AG04450 (cell line): ENCODE results near the gene NAB1. TPM values are rescaled to one million over a fixed set of nuclear protein-coding genes. Genes with fewer than 3 reads are reported as not detected.
A peak's percentile ranks its signal among the peaks of the same experiment; 100 is the strongest.
"Not testable (repeated sequence)": the region's sequence is repeated elsewhere in the genome, so short reads cannot be mapped to it uniquely, and the experiment has no call there.

Source experiments
- CTCF ChIA-PET: fragments of 300-600, 350-600 bp; formaldehyde crosslinking; extraction: SDS; loops from one replicate; lab custom pipeline; 2022; ENCODE audit warnings: antibody characterized with exemption, inconsistent platforms; lab: Charles Lee
- POLR2A ChIA-PET: fragments of 350-600 bp; formaldehyde crosslinking; extraction: SDS; loops from one replicate; lab custom pipeline; 2021; ENCODE audit warnings: antibody characterized with exemption, inconsistent platforms; lab: Yijun Ruan, JAX
- DNase-seq: peaks from one replicate; pipeline ENCODE4 v3.0.0-alpha.2; 2011; ENCODE audit warnings: low read depth, low spot score
- H3K27ac ChIP-seq: one replicate; pipeline ENCODE4 v1.5.1; 2012; ENCODE audit warnings: low read depth, low read length, control low read depth
- H3K27me3 ChIP-seq: one replicate; pipeline ENCODE4 v1.6.0; 2012; ENCODE audit warnings: low read length; ENCODE audit not compliant: control insufficient read depth, insufficient read depth
- H3K4me3 ChIP-seq: 2 replicates; pipeline ENCODE4 v1.5.1; 2011; ENCODE audit warnings: mild to moderate bottlenecking, low read depth, low read length, control low read depth
- H3K9me3 ChIP-seq: 2 replicates; pipeline ENCODE4 v1.5.1; 2012; ENCODE audit warnings: low read length; ENCODE audit not compliant: control insufficient read depth, insufficient read depth
- CTCF ChIP-seq: IDR thresholded peaks from 2 replicates; pipeline ENCODE4 v1.5.1; 2011; ENCODE audit warnings: low read depth, low read length, control low read depth, inconsistent platforms
- polyA plus RNA-seq: library from polyadenylated mRNA; depleted of rRNA; stranded (reverse); fragments of >200 nt; gene quantifications from 2 replicates; pipeline ENCODE4 v1.2.3, GENCODE V29; 2011

Gene NAB1
- polyA plus RNA-seq, 1 experiment, result 30.7 TPM

- peak overlapping the region; percentile 60 for H3K27ac ChIP-seq
- CTCF ChIA-PET, result no interaction called here
Observed at GRCh38 chr2:190607014-190607597, 41.8 kb upstream of the NAB1 start.

GRCh38 chr2:190607657-190608357 is 41.1 kb upstream of the NAB1 start:
- no peak for TF ChIP-seq CTCF
- peak; percentile 20 for DNase-seq
- no peaks in the 10 kb centered on the region for H3K27me3 ChIP-seq
- H3K9me3 ChIP-seq, result no peaks in the 10 kb centered on the region
- H3K27ac ChIP-seq, result peak overlapping the region; percentile 42
- ChIA-PET POLR2A (interaction anchor here (0.7 to 1.0 kb wide), 2 partner anchors 16 to 25 kb away, joined by 3 read pairs; no protein-coding TSS in a partner anchor), CTCF (no interaction called here)
- H3K4me3 ChIP-seq, result no peak overlapping the region

More at GRCh38 chr2:190607014-190607597, 41.8 kb upstream of the NAB1 start:
- Histone ChIP-seq H3K9me3 (no peaks in the 10 kb centered on the region), H3K27me3 (no peaks in the 10 kb centered on the region), H3K4me3 (no peak overlapping the region)
- POLR2A ChIA-PET, result interaction anchor here (0.7 to 1.0 kb wide), 2 partner anchors 15 to 24 kb away, joined by 3 read pairs; no protein-coding TSS in a partner anchor
- TF ChIP-seq CTCF, result no peak
- peak; percentile 41 for DNase-seq

DNA sequence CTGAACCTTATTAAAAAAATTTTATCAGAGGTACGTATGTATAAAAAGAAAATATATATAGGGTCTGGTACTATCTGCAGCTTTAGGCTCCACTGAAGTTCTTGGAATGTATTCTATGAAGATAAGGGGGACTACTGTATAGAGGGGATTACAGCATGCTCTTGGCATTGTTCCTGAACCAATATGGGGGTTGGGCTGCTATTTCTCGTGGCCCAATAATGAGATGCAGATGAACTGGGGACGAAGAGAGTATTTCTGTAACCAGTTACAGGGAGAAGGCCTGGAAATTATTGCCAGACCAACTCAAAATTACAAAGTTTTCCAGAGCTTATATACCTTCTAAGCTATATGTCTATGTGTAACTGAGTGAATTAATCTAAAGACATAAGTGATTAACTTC is 40.0 kb upstream of the NAB1 start:
- H3K27me3 ChIP-seq, H3K27ac ChIP-seq, H3K4me3 ChIP-seq, CTCF ChIA-PET, DNase-seq, POLR2A ChIA-PET, H3K9me3 ChIP-seq: not testable (repeated sequence)

DNA sequence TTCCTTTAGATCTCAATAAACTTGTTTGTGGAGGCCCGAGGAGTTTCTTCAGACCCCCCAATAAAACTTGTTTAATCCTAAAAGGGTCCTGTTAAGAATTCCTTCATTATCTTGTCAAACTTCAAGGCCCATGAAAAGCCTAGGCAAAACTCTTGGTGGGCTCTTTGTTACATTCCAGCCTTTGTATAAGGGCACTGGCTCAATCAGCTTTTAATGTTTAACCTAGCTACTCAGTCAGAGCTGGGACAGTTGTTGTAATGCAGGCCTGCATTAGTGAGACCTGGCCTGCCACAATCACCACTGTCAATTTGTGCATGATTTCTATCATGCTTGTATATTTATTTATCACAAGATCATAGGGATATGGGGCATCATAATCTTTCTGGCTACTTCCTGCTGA is 39.5 kb upstream of the NAB1 start:
- H3K9me3 ChIP-seq, H3K27ac ChIP-seq, H3K27me3 ChIP-seq, POLR2A ChIA-PET, H3K4me3 ChIP-seq, CTCF ChIA-PET, DNase-seq: not testable (repeated sequence)

DNA sequence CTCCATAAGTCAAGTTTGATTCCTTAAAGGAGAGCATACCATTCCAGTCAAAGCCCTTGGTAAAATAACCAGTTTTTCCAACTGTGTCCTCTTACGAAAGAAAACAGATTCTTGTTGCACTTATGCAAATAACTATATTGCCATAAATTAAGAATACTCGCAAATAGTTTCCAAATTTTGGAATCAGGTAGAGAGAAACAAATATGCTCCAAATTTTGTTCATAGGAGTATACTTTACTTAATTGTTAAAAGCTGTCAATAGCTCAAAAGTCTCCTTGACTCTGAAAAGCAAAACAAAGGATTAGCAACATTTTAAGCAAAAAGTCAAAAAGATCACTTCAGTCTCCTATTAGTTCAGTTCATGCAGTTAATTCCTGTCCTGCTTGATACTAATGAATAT is 38.4 kb upstream of the NAB1 start:
- DNase-seq, H3K27ac ChIP-seq, H3K9me3 ChIP-seq, H3K4me3 ChIP-seq, POLR2A ChIA-PET, CTCF ChIA-PET, H3K27me3 ChIP-seq: not testable (repeated sequence)

GRCh38 chr2:190615555-190616200 is 33.2 kb upstream of the NAB1 start:
- no peak for DNase-seq
- peak overlapping the region; percentile 4 for H3K27ac ChIP-seq
- POLR2A ChIA-PET, result no interaction called here
- no peak overlapping the region for H3K4me3 ChIP-seq
- TF ChIP-seq CTCF, result no peak
- H3K9me3 ChIP-seq, result no peaks in the 10 kb centered on the region
- CTCF ChIA-PET, result no interaction called here
- H3K27me3 ChIP-seq, result no peaks in the 10 kb centered on the region
